Uterus (tissue), 4 donors: ENCODE results near the gene ANKRD60. TPM values are rescaled to one million over a fixed set of nuclear protein-coding genes. Genes with fewer than 3 reads are reported as not detected.

ENCODE experiments used
- DNase-seq, 2 donors: peaks; one replicate each; pipeline ENCODE4 v3.0.0-alpha.2; 2019 to 2020
- H3K27ac ChIP-seq, 2 donors: fragments of 200-600 bp; sonication (generic); 1 replicate in 1 of 2; 2 replicates in 1 of 2; pipeline ENCODE4 v1.5.1; 2016 to 2018
- H3K27me3 ChIP-seq, 2 donors: fragments of 200-600 bp; sonication (generic); one replicate each; pipeline ENCODE4 v1.5.1; 2018 to 2019; ENCODE audit warnings: control low read depth in 1 of 2
- H3K36me3 ChIP-seq, 2 donors: fragments of 200-600 bp; sonication (generic); one replicate each; pipeline ENCODE4 v1.5.1; 2019; ENCODE audit warnings: control low read depth in 1 of 2
- H3K4me1 ChIP-seq, 2 donors: fragments of 200-600 bp; sonication (generic); one replicate each; pipeline ENCODE4 v1.5.1; 2018 to 2019; ENCODE audit warnings: control low read depth in 1 of 2
- H3K4me3 ChIP-seq, 2 donors: fragments of 200-600 bp; sonication (generic); 1 replicate in 1 of 2; 2 replicates in 1 of 2; pipeline ENCODE4 v1.5.1; 2018 to 2019; ENCODE audit warnings: mild to moderate bottlenecking in 1 of 2
- H3K9me3 ChIP-seq, 2 donors: fragments of 200-600 bp; sonication (generic); one replicate each; pipeline ENCODE4 v1.5.1; 2019; ENCODE audit warnings: control low read depth in 1 of 2
- POLR2A ChIP-seq, 2 donors: fragments of 450-650 bp; IDR thresholded peaks; one replicate each; pipeline ENCODE4 v1.6.1; 2016; ENCODE audit warnings: antibody characterized with exemption in 2 of 2, mild to moderate bottlenecking in 1 of 2, moderate library complexity in 1 of 2
- intact Hi-C: fragments of 100-400 bp; cut with DNase I; formaldehyde crosslinking; loops from one replicate; pipeline ENCODE4 v1.15.1; 2023; ENCODE audit warnings: low total_unique reads
- total RNA-seq, 4 donors: library from RNA; depleted of rRNA in 3 of 4; stranded (reverse); fragments of >200 nt in 3 of 4; gene quantifications; one replicate each; pipeline versions ENCODE4 v1.1.0 to v1.2.4, GENCODE V29; 2014 to 2023
- TF ChIP-seq, protein P1 (sequence below), 4 experiments: fragments of 200-600 bp in 2 of 4; fragments of 450-650 bp in 2 of 4; sonication (generic) in 2 of 4; IDR thresholded peaks; one replicate each; pipeline ENCODE4 v1.5.1; 2016 to 2019; ENCODE audit warnings: antibody characterized with exemption in 4 of 4, mild to moderate bottlenecking in 2 of 4, moderate library complexity in 1 of 4
- donor health status: DM: yes; HTN: yes; CAD: no.

ANKRD60 gene
- total RNA-seq, 4 donors from 2014 or later = not detected

DNA sequence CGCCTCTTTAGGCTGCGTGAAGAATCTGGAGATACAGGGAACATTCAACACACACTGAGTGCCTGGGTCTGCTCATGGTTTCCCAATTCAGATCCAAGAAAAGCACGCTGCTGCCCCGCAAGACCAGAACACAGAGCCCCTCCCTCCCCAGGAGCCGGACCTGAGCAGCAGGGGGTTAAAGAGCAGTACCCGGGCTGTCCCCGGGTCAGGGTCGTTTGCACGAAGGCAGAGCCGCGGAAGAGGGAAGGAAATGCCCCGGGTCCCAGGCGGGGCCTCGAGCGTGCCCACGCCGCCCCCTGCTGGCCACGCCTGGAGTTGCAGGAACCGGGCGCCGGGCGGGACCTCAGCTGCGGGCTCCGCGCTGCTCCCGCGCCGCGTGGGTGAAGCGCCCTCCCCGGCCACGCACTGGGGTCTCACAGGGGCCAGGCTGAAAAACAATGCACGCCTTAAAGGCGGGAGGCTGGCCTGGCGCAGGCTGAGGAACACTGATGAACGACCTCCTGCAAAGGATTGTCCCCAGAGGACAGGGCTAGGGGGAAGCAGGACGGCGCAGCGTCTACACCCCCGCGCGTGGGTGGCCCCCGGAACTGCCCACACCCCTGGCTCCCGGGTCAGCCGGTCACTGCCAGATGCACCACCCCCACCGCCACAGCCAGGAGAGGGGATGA is 48.9 kb downstream of the ANKRD60 start:
- peak overlapping the region in 1 of 2 donors; percentile 30 for H3K4me3 ChIP-seq
- no peak for TF ChIP-seq POLR2A (IDR thresholded peaks at IDR 0.05)
- TF ChIP-seq, protein P1, sequence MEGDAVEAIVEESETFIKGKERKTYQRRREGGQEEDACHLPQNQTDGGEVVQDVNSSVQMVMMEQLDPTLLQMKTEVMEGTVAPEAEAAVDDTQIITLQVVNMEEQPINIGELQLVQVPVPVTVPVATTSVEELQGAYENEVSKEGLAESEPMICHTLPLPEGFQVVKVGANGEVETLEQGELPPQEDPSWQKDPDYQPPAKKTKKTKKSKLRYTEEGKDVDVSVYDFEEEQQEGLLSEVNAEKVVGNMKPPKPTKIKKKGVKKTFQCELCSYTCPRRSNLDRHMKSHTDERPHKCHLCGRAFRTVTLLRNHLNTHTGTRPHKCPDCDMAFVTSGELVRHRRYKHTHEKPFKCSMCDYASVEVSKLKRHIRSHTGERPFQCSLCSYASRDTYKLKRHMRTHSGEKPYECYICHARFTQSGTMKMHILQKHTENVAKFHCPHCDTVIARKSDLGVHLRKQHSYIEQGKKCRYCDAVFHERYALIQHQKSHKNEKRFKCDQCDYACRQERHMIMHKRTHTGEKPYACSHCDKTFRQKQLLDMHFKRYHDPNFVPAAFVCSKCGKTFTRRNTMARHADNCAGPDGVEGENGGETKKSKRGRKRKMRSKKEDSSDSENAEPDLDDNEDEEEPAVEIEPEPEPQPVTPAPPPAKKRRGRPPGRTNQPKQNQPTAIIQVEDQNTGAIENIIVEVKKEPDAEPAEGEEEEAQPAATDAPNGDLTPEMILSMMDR (IDR thresholded peaks at IDR 0.05) = peak; percentile 91 to 99 (median 96)
- H3K27me3 ChIP-seq = no peaks in the 10 kb centered on the region
- H3K27ac ChIP-seq = peak overlapping the region in 1 of 2 donors; percentile 13
- no peaks in the 10 kb centered on the region for H3K9me3 ChIP-seq
- H3K4me1 ChIP-seq = no peaks in the 10 kb centered on the region
- H3K36me3 ChIP-seq = no peaks in the 10 kb centered on the region
- DNase-seq = peak; percentile 42 to 71
- intact Hi-C loops = loop anchor here (1.0 kb wide), 1 partner anchor 525 kb away; no protein-coding TSS in a partner anchor

DNA sequence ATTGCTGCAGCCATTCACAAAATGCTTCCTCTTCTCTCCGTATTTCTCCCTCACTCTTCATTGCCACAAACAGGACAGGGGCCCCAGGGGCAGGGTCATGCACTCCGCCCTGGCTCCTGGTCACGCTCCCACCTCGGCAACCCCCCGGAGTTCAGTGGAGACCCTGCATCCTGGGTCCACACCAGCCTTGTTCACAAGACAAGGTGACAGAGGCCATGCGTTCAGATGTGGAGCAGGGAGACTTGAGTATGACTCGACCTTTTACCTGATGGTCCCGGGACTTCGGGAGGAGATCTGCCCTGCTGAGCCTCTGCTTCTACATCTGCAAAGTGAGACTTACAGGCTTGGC is 49.4 kb downstream of the ANKRD60 start:
- peak overlapping the region in 1 of 2 donors; percentile 30 for H3K4me3 ChIP-seq
- intact Hi-C loops = loop anchor here (1.0 kb wide), 1 partner anchor 525 kb away; no protein-coding TSS in a partner anchor

DNA sequence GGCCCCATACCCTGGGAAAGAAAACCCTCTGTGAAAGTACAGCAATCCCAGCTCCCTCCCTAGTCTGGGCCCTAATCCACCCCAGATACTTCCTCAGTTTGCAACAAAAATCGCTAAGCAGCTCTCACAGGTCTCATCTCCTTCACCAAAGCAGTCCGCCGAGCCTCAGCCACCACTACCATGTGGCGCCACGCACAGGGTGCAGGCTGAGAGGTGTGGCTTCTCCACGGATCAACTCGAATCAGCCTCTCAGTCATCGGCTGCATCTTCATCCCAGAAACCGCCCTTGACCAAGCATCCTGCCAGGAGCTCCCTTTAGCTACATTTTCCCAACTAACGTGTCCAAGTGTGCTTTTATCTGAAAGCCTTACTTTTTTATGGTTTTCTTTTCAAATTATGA is 50.7 kb downstream of the ANKRD60 start:
- TF ChIP-seq POLR2A (IDR thresholded peaks at IDR 0.05) = no peak
- TF ChIP-seq, protein P1 (IDR thresholded peaks at IDR 0.05) = no peak
- Histone ChIP-seq H3K9me3 (no peaks in the 10 kb centered on the region), H3K4me3 (no peak overlapping the region), H3K27me3 (no peaks in the 10 kb centered on the region), H3K27ac (no peak overlapping the region), H3K4me1 (no peaks in the 10 kb centered on the region), H3K36me3 (no peaks in the 10 kb centered on the region)
- DNase-seq = no peak
- intact Hi-C loops = no loop called here

More for the DNA sequence above, 49.4 kb downstream of the ANKRD60 start:
- no peaks in the 10 kb centered on the region for H3K4me1 ChIP-seq
- TF ChIP-seq, protein P1 (IDR thresholded peaks at IDR 0.05) = no peak
- no peak for TF ChIP-seq POLR2A (IDR thresholded peaks at IDR 0.05)
- peak overlapping the region in 1 of 2 donors; percentile 13 for H3K27ac ChIP-seq
- DNase-seq = no peak
- no peaks in the 10 kb centered on the region for H3K9me3 ChIP-seq
- no peaks in the 10 kb centered on the region for H3K27me3 ChIP-seq
- H3K36me3 ChIP-seq = no peaks in the 10 kb centered on the region

DNA sequence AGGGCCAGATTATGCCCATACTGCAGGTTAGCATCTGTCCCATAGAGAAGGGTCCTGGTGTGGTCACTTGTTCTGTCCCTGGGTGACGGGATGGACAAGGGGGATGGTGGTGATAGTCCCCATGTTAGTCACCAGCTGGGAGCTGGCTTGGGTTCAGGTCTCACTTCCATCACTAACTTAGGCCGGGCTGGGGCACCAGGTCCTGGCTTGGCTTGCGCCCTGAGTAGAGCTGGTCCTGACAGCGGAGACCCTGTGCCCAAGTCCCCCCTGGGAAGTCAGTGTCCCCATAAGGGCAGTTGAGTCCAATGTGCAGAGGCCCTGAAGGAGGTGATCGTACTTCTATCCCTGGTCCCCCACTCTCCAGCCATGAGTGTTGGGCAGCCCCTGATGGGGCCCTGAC is 52.6 kb downstream of the ANKRD60 start:
- no peaks in the 10 kb centered on the region for H3K27me3 ChIP-seq
- no peak for DNase-seq
- H3K4me1 ChIP-seq = no peaks in the 10 kb centered on the region
- no peaks in the 10 kb centered on the region for H3K9me3 ChIP-seq
- no peaks in the 10 kb centered on the region for H3K36me3 ChIP-seq
- H3K4me3 ChIP-seq = no peak overlapping the region
- intact Hi-C loops = no loop called here
- TF ChIP-seq, protein P1 (IDR thresholded peaks at IDR 0.05) = no peak
- no peak for TF ChIP-seq POLR2A (IDR thresholded peaks at IDR 0.05)
- H3K27ac ChIP-seq = peak overlapping the region; percentile 90 to 97

DNA sequence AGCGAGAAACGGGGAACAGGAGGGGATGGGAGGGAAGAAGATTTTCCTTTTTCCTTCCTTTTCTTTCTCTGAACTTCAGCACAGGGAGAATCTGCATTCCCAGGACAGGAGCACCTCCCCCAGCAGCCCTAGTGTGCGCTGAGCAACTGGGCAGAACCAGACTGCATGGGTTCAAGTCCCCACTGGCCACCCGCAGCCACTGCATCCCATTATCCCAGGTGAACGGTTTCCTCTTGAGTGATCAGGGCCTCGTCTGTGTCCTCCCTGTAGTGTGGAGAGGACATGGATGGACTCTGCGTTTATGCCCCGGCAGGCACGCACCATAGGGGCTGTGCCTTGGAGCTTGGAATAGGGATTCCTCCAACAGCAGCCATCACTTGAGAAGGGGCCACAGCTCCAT is 53.0 kb downstream of the ANKRD60 start:
- Histone ChIP-seq H3K36me3 (no peaks in the 10 kb centered on the region), H3K4me3 (no peak overlapping the region), H3K9me3 (no peaks in the 10 kb centered on the region), H3K27ac (peak overlapping the region; percentile 90 to 97), H3K27me3 (no peaks in the 10 kb centered on the region), H3K4me1 (no peaks in the 10 kb centered on the region)
- TF ChIP-seq, protein P1 (IDR thresholded peaks at IDR 0.05) = peak in 1 of 4 experiments; percentile 20
- no peak for TF ChIP-seq POLR2A (IDR thresholded peaks at IDR 0.05)
- intact Hi-C loops = no loop called here
- peak in 1 of 2 donors; percentile 22 for DNase-seq
